CD4-positive, alpha-beta T cell (primary cell): Measurements from ENCODE around the gene THADA. TPM values are rescaled to one million over a fixed set of nuclear protein-coding genes. Genes with fewer than 3 reads are reported as not detected.
A peak's percentile ranks its signal among the peaks of the same experiment; 100 is the strongest.

ENCODE experiments used
- ATAC-seq: fragments of 200-7000 bp; cut with Tn5 transposase; one replicate; pipeline ENCODE4 v1.10.0; 2022; ENCODE audit warnings: mild to moderate bottlenecking; ENCODE audit not compliant: poor library complexity
- CTCF ChIA-PET: fragments of 350-600 bp; sonication (Branson Sonifier 250); formaldehyde crosslinking; loops from one replicate; lab custom pipeline; 2021; ENCODE audit warnings: antibody characterized with exemption, inconsistent platforms; lab: Charles Lee
- POLR2A ChIA-PET: fragments of 350-600 bp; sonication (Branson Sonifier 250); formaldehyde crosslinking; loops from one replicate; lab custom pipeline; 2021; ENCODE audit warnings: antibody characterized with exemption, inconsistent platforms; lab: Charles Lee
- DNase-seq, 14 experiments: peaks; one replicate each; pipeline ENCODE4 v3.0.0-alpha.2; 2013 to 2020; ENCODE audit warnings: mixed read lengths in 2 of 14
- H3K27ac ChIP-seq, 2 donors: one replicate each; pipeline versions ENCODE4 v1.5.1 to v1.7.0; 2013; ENCODE audit warnings: low read length in 2 of 2, low read depth in 1 of 2, mild to moderate bottlenecking in 1 of 2
- H3K27me3 ChIP-seq, 2 experiments: 1 replicate in 1 of 2; 2 replicates in 1 of 2; pipeline versions ENCODE4 v1.6.1 to v1.7.0; 2013; ENCODE audit warnings: low read length in 2 of 2, control low read depth in 1 of 2, mild to moderate bottlenecking in 1 of 2, moderate library complexity in 1 of 2; ENCODE audit not compliant: insufficient read depth in 2 of 2, control insufficient read depth in 1 of 2
- H3K36me3 ChIP-seq: one replicate; pipeline ENCODE4 v1.6.1; 2013; ENCODE audit warnings: low read length, control low read depth; ENCODE audit not compliant: insufficient read depth
- H3K4me1 ChIP-seq: one replicate; pipeline ENCODE4 v1.6.1; 2013; ENCODE audit warnings: low read length, control low read depth; ENCODE audit not compliant: insufficient read depth
- H3K4me3 ChIP-seq: one replicate; pipeline ENCODE4 v1.5.1; 2013; ENCODE audit warnings: mild to moderate bottlenecking, low read length, moderate library complexity
- H3K9me3 ChIP-seq, 2 experiments: 1 replicate in 1 of 2; 2 replicates in 1 of 2; pipeline versions ENCODE4 v1.6.1 to v1.7.0; 2013; ENCODE audit warnings: low read length in 2 of 2, mild to moderate bottlenecking in 2 of 2, control low read depth in 1 of 2, moderate library complexity in 1 of 2; ENCODE audit not compliant: control insufficient read depth in 1 of 2, insufficient read depth in 1 of 2
- H3K27ac Mint-ChIP-seq: one replicate; pipeline ENCODE4 v1.8.0; 2020; ENCODE audit warnings: mixed read lengths
- H3K27me3 Mint-ChIP-seq: one replicate; pipeline ENCODE4 v1.8.0; 2021; ENCODE audit warnings: mixed read lengths
- H3K36me3 Mint-ChIP-seq: one replicate; pipeline ENCODE4 v1.8.0; 2021; ENCODE audit warnings: low read depth, mixed read lengths
- H3K4me1 Mint-ChIP-seq: one replicate; pipeline ENCODE4 v1.8.0; 2021; ENCODE audit warnings: low read depth, mixed read lengths
- H3K4me3 Mint-ChIP-seq: one replicate; pipeline ENCODE4 v1.8.0; 2020; ENCODE audit warnings: mild to moderate bottlenecking, mixed read lengths
- H3K9me3 Mint-ChIP-seq: one replicate; pipeline ENCODE4 v1.8.0; 2020; ENCODE audit warnings: mixed read lengths
- intact Hi-C, 2 experiments: fragments of 100-400 bp; cut with DNase I in 1 of 2; cut with micrococcal nuclease in 1 of 2; formaldehyde crosslinking; loops; one replicate each; pipeline versions ENCODE4 v1.15.1 to v1.9.0; 2023 to 2025; cut with DNase I, micrococcal nuclease
- total RNA-seq, 174 experiments: library from RNA in 2 of 174; stranded (reverse) in 2 of 174; gene quantifications; one replicate each; pipeline ENCODE4 v1.2.3 and lab custom pipeline; 2021 to 2026
- TF ChIP-seq, protein P1 (sequence below): fragments of 200-600 bp; IDR thresholded peaks from one replicate; pipeline ENCODE4 v1.8.0; 2022; ENCODE audit warnings: antibody characterized with exemption, mild to moderate bottlenecking

THADA gene
- total RNA-seq, 2 experiments from 2014 or later: 29.3 to 32.9 TPM

DNA sequence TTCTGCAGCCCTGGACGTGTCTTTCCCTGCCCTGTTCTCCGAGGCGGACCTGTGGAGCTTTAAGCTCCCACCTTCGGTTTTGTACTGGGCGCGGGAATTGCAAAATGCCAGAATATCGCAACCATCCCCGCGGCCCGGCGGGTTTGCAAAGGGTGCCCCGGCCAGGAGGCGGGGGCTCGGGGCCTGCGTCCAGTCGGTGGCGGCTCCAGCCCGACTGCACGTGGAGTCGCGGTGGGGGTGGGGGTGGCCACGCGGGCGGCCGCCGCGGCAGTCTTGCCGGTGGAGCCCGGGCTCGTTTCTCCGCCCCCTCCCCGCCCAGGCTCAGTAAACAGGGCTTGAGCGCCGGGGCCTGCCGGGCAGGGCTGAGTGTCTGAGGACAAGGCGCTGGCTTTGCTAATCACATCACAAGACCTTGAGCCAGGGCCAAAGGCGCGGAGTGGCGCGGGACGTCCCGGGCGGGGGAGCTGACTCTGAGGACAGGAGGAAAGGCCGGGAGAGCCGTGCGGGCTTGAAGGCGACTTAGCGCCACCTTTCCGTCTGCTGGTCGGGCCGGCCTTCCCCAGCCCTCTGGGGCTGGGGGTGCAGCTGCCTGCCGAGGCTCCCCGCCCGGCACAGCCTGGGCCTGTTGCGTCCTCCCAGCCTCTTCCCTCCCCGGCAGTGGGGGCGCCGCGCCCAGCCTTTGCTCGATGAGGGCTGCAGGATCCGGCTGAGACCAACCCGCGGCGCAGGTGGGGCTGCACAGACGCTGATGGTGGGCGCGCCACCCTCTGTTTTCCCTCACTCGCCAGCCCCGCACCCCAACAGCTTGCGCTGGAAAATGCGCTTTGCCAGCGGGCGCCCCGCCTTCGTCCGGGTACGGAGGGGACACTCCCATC, 368.6 kb downstream of the THADA start:
- DNase-seq (peak; percentile 32 to 79 (median 62)), ATAC-seq (peak; percentile 13)
- H3K27me3 ChIP-seq: no peaks in the 10 kb centered on the region
- TF ChIP-seq, protein P1, sequence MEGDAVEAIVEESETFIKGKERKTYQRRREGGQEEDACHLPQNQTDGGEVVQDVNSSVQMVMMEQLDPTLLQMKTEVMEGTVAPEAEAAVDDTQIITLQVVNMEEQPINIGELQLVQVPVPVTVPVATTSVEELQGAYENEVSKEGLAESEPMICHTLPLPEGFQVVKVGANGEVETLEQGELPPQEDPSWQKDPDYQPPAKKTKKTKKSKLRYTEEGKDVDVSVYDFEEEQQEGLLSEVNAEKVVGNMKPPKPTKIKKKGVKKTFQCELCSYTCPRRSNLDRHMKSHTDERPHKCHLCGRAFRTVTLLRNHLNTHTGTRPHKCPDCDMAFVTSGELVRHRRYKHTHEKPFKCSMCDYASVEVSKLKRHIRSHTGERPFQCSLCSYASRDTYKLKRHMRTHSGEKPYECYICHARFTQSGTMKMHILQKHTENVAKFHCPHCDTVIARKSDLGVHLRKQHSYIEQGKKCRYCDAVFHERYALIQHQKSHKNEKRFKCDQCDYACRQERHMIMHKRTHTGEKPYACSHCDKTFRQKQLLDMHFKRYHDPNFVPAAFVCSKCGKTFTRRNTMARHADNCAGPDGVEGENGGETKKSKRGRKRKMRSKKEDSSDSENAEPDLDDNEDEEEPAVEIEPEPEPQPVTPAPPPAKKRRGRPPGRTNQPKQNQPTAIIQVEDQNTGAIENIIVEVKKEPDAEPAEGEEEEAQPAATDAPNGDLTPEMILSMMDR: no peak
- H3K4me3 ChIP-seq: peak overlapping the region; percentile 97
- peaks cover 26% of the 10 kb centered on the region for H3K4me1 ChIP-seq
- peaks cover 48% of the 10 kb centered on the region for H3K36me3 ChIP-seq
- H3K36me3 Mint-ChIP-seq: peaks cover 80% of the 10 kb centered on the region
- peaks cover 9% of the 10 kb centered on the region for H3K27me3 Mint-ChIP-seq
- peak overlapping the region; percentile 77 for H3K4me3 Mint-ChIP-seq
- peak overlapping the region; percentile 98 for H3K27ac Mint-ChIP-seq
- H3K27ac ChIP-seq: peak overlapping the region; percentile 78 to 84
- no peaks in the 10 kb centered on the region for H3K9me3 ChIP-seq
- intact Hi-C loops: loop anchor here in 1 of 2 experiments (1.0 to 5.0 kb wide), 4 partner anchors 93 to 310 kb away; no protein-coding TSS in a partner anchor
- H3K9me3 Mint-ChIP-seq: no peaks in the 10 kb centered on the region
- ChIA-PET POLR2A (interaction anchor here (0.7 to 21.5 kb wide), 21 partner anchors 9 to 417 kb away, joined by 3 to 1478 read pairs (median 4); partner anchors contain the start of gene THADA), CTCF (interaction anchor here (0.8 to 13.6 kb wide), 6 partner anchors 35 to 417 kb away, joined by 3 to 303 read pairs (median 8); no protein-coding TSS in a partner anchor)
- H3K4me1 Mint-ChIP-seq: peaks cover 30% of the 10 kb centered on the region

- TF ChIP-seq, protein P1: no peak
- H3K27me3 ChIP-seq: no peaks in the 10 kb centered on the region
- CTCF ChIA-PET: interaction anchor here (0.8 to 13.6 kb wide), 3 partner anchors 34 to 93 kb away, joined by 3 to 303 read pairs (median 38); no protein-coding TSS in a partner anchor
- H3K4me1 ChIP-seq: peaks cover 31% of the 10 kb centered on the region
- intact Hi-C loops: loop anchor here in 1 of 2 experiments (5.0 kb wide), 3 partner anchors 256 to 311 kb away; no protein-coding TSS in a partner anchor
- H3K36me3 ChIP-seq: peaks cover 52% of the 10 kb centered on the region
- DNase-seq: peak; percentile 89 to 98 (median 97)
- ATAC-seq: peak; percentile 59
- peak within 1 kb of the TSS; percentile 97 for H3K4me3 ChIP-seq
- peak within 1 kb of the TSS; percentile 79 to 84 for H3K27ac ChIP-seq
- POLR2A ChIA-PET: interaction anchor here (0.7 to 21.5 kb wide), 20 partner anchors 10 to 416 kb away, joined by 3 to 1478 read pairs (median 4); partner anchors contain the start of gene THADA
- Mint-ChIP-seq H3K27ac (peak within 1 kb of the TSS; percentile 98), H3K9me3 (no peaks in the 10 kb centered on the region), H3K4me1 (peaks cover 36% of the 10 kb centered on the region), H3K4me3 (peak within 1 kb of the TSS; percentile 93), H3K36me3 (peaks cover 82% of the 10 kb centered on the region), H3K27me3 (peaks cover 15% of the 10 kb centered on the region)
- H3K9me3 ChIP-seq: no peaks in the 10 kb centered on the region
Observed at GRCh38 chr2:43226558-43226954, 369.3 kb downstream of the THADA start, which contains the start of gene ZFP36L2. TSS of gene ZFP36L2 (minus strand) at chr2:43226606. CDS start at chr2:43226315, 291 bp downstream.
